Measurements from ENCODE around the gene AKT3. TPM values are rescaled to one million over a fixed set of nuclear protein-coding genes. Genes with fewer than 3 reads are reported as not detected.

AKT3 gene
- polyA plus RNA-seq (2.7 to 4.2 TPM (median 2.9 TPM) in 3 replicates), polyA minus RNA-seq (3.0 to 3.5 TPM (median 3.3 TPM) in 3 replicates)
- polyA plus RNA-seq (2011; ENCODE audit: low read depth) = 4.9 TPM
- 3.9 and 6.2 TPM in 2 replicates for polyA plus RNA-seq (2011; cell fraction: cytosol; rRNA removed)
- 3.6 and 4.1 TPM in 2 replicates for polyA plus RNA-seq (2011; cell fraction: nucleus; rRNA removed)
- polyA plus RNA-seq (2012; ENCODE audit: low replicate concordance) = 1.2 and 4.5 TPM in 2 replicates
- 3.8 TPM for polyA minus RNA-seq (2011; cell fraction: cytosol; rRNA and poly(A)+ RNA removed)
- 3.9 and 7.4 TPM in 2 replicates for polyA minus RNA-seq (2011; cell fraction: nucleus; rRNA and poly(A)+ RNA removed)

- Histone ChIP-seq H3K27me3 (ENCODE audit: control insufficient read depth, extremely low read depth, insufficient read depth, low read length) (peaks cover 29% of the 10 kb centered on the region), H3K4me1 (ENCODE audit: control insufficient read depth, extremely low read depth, insufficient read depth, low read length) (peaks cover 7% of the 10 kb centered on the region), H3K27ac (ENCODE audit: control insufficient read depth, insufficient read depth, low read length) (peak within 1 kb of the TSS; percentile 36), H3K9me3 (ENCODE audit: control insufficient read depth, low read depth, low read length) (no peaks in the 10 kb centered on the region), H2AFZ (ENCODE audit: control insufficient read depth, low read length) (peak within 1 kb of the TSS; percentile 79), H3K79me2 (ENCODE audit: control insufficient read depth, insufficient read depth, low read length) (no peaks in the 10 kb centered on the region), H3K36me3 (ENCODE audit: control insufficient read depth in 2 of 2, extremely low read depth in 1 of 2, insufficient read depth in 2 of 2, low read length in 2 of 2) (no peaks in the 10 kb centered on the region), H3K9ac (ENCODE audit: control insufficient read depth, extremely low read depth, insufficient read depth, low read length) (peak within 1 kb of the TSS; percentile 72), H4K20me1 (ENCODE audit: control insufficient read depth, extremely low read depth, insufficient read depth, low read length) (no peaks in the 10 kb centered on the region), H3K4me3 (ENCODE audit: control insufficient read depth in 2 of 3, extremely low read depth in 1 of 3, insufficient read depth in 2 of 3, low read depth in 1 of 3, low read length in 3 of 3) (peak within 1 kb of the TSS; percentile 59 to 73 (median 66)), H3K9me1 (ENCODE audit: control insufficient read depth, extremely low read depth, insufficient read depth, low read length) (no peaks in the 10 kb centered on the region), H3K4me2 (ENCODE audit: control insufficient read depth, extremely low read depth, insufficient read depth, low read depth, low read length) (peak within 1 kb of the TSS; percentile 88)
- no peak for TF ChIP-seq EZH2 (IDR thresholded peaks at IDR 0.05; ENCODE audit: low read length)
- dilution Hi-C loops (cut with MboI; ENCODE audit: extremely low pct_ligation_motif_present, low sequenced_read_pairs) = no loop called here
- DNase-seq (ENCODE audit: low read depth, low spot score) = no peak
- no peak for FAIRE-seq
Observed at GRCh38 chr1:243850202-243850451, at the start of gene AKT3. AKT3 (minus strand) TSS chr1:243850243; CDS start chr1:243843170, 7,073 bp downstream.

- H3K27ac ChIP-seq (ENCODE audit: control insufficient read depth, insufficient read depth, low read length) = no peak overlapping the region
- H3K4me3 ChIP-seq (ENCODE audit: control insufficient read depth in 2 of 3, extremely low read depth in 1 of 3, insufficient read depth in 2 of 3, low read depth in 1 of 3, low read length in 3 of 3) = no peak overlapping the region
- H3K9ac ChIP-seq (ENCODE audit: control insufficient read depth, extremely low read depth, insufficient read depth, low read length) = no peak overlapping the region
- H3K9me3 ChIP-seq (ENCODE audit: control insufficient read depth, low read depth, low read length) = no peaks in the 10 kb centered on the region
- TF ChIP-seq EZH2 (IDR thresholded peaks at IDR 0.05; ENCODE audit: low read length) = no peak
- no peak for TF ChIP-seq CTCF (optimal IDR thresholded peaks at IDR 0.05 in 1 of 3, IDR thresholded peaks at IDR 0.05 in 1 of 3, conservative IDR thresholded peaks at IDR 0.05 in 1 of 3; ENCODE audit: extremely low read depth in 1 of 3, insufficient read depth in 2 of 3, low read length in 3 of 3)
- no peaks in the 10 kb centered on the region for H3K4me1 ChIP-seq (ENCODE audit: control insufficient read depth, extremely low read depth, insufficient read depth, low read length)
- FAIRE-seq (no peak), DNase-seq (ENCODE audit: low read depth, low spot score) (no peak)
- H2AFZ ChIP-seq (ENCODE audit: control insufficient read depth, low read length) = no peak overlapping the region
- H3K27me3 ChIP-seq (ENCODE audit: control insufficient read depth, extremely low read depth, insufficient read depth, low read length) = no peaks in the 10 kb centered on the region
- dilution Hi-C loops (cut with MboI; ENCODE audit: extremely low pct_ligation_motif_present, low sequenced_read_pairs) = no loop called here
- H3K9me1 ChIP-seq (ENCODE audit: control insufficient read depth, extremely low read depth, insufficient read depth, low read length) = no peaks in the 10 kb centered on the region
- no peaks in the 10 kb centered on the region for H3K36me3 ChIP-seq (ENCODE audit: control insufficient read depth in 2 of 2, extremely low read depth in 1 of 2, insufficient read depth in 2 of 2, low read length in 2 of 2)
- no peaks in the 10 kb centered on the region for H3K79me2 ChIP-seq (ENCODE audit: control insufficient read depth, insufficient read depth, low read length)
- no peak overlapping the region for H3K4me2 ChIP-seq (ENCODE audit: control insufficient read depth, extremely low read depth, insufficient read depth, low read depth, low read length)
- H4K20me1 ChIP-seq (ENCODE audit: control insufficient read depth, extremely low read depth, insufficient read depth, low read length) = no peaks in the 10 kb centered on the region
Observed at GRCh38 chr1:243898278-243898677, 48.2 kb upstream of the AKT3 start.

- Histone ChIP-seq H3K36me3 (ENCODE audit: control insufficient read depth in 2 of 2, extremely low read depth in 1 of 2, insufficient read depth in 2 of 2, low read length in 2 of 2) (no peaks in the 10 kb centered on the region), H4K20me1 (ENCODE audit: control insufficient read depth, extremely low read depth, insufficient read depth, low read length) (no peaks in the 10 kb centered on the region), H3K4me3 (ENCODE audit: control insufficient read depth in 2 of 3, extremely low read depth in 1 of 3, insufficient read depth in 2 of 3, low read depth in 1 of 3, low read length in 3 of 3) (no peak overlapping the region), H3K9ac (ENCODE audit: control insufficient read depth, extremely low read depth, insufficient read depth, low read length) (no peak overlapping the region), H2AFZ (ENCODE audit: control insufficient read depth, low read length) (no peak overlapping the region), H3K4me2 (ENCODE audit: control insufficient read depth, extremely low read depth, insufficient read depth, low read depth, low read length) (no peak overlapping the region), H3K4me1 (ENCODE audit: control insufficient read depth, extremely low read depth, insufficient read depth, low read length) (no peaks in the 10 kb centered on the region), H3K27ac (ENCODE audit: control insufficient read depth, insufficient read depth, low read length) (no peak overlapping the region), H3K27me3 (ENCODE audit: control insufficient read depth, extremely low read depth, insufficient read depth, low read length) (no peaks in the 10 kb centered on the region), H3K9me1 (ENCODE audit: control insufficient read depth, extremely low read depth, insufficient read depth, low read length) (no peaks in the 10 kb centered on the region), H3K79me2 (ENCODE audit: control insufficient read depth, insufficient read depth, low read length) (no peaks in the 10 kb centered on the region), H3K9me3 (ENCODE audit: control insufficient read depth, low read depth, low read length) (no peaks in the 10 kb centered on the region)
- DNase-seq (ENCODE audit: low read depth, low spot score) (no peak), FAIRE-seq (no peak)
- dilution Hi-C loops (cut with MboI; ENCODE audit: extremely low pct_ligation_motif_present, low sequenced_read_pairs) = no loop called here
- TF ChIP-seq EZH2 (IDR thresholded peaks at IDR 0.05; ENCODE audit: low read length) (no peak), CTCF (optimal IDR thresholded peaks at IDR 0.05 in 1 of 3, IDR thresholded peaks at IDR 0.05 in 1 of 3, conservative IDR thresholded peaks at IDR 0.05 in 1 of 3; ENCODE audit: extremely low read depth in 1 of 3, insufficient read depth in 2 of 3, low read length in 3 of 3) (no peak)
Observed at GRCh38 chr1:243896313-243896712, 46.3 kb upstream of the AKT3 start.
